Measurements from ENCODE around the gene NHEJ1.
"Not testable (repeated sequence)": the region's sequence is repeated elsewhere in the genome, so short reads cannot be mapped to it uniquely, and the experiment has no call there.

NHEJ1 gene

GRCh38 chr2:219206328-219207133 lies 45.9 kb upstream of the NHEJ1 start, which contains the start of gene ZFAND2B:
ZFAND2B (plus strand) TSS chr2:219206782; CDS start chr2:219206988, 206 bp downstream.
- no peaks in the 10 kb centered on the region for H3K27me3 ChIP-seq
- peak; percentile 97 for DNase-seq
- H3K9me3 ChIP-seq, result no peaks in the 10 kb centered on the region
- peaks cover 11% of the 10 kb centered on the region for H3K4me1 ChIP-seq
- TF ChIP-seq, protein P1, sequence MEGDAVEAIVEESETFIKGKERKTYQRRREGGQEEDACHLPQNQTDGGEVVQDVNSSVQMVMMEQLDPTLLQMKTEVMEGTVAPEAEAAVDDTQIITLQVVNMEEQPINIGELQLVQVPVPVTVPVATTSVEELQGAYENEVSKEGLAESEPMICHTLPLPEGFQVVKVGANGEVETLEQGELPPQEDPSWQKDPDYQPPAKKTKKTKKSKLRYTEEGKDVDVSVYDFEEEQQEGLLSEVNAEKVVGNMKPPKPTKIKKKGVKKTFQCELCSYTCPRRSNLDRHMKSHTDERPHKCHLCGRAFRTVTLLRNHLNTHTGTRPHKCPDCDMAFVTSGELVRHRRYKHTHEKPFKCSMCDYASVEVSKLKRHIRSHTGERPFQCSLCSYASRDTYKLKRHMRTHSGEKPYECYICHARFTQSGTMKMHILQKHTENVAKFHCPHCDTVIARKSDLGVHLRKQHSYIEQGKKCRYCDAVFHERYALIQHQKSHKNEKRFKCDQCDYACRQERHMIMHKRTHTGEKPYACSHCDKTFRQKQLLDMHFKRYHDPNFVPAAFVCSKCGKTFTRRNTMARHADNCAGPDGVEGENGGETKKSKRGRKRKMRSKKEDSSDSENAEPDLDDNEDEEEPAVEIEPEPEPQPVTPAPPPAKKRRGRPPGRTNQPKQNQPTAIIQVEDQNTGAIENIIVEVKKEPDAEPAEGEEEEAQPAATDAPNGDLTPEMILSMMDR (IDR thresholded peaks at IDR 0.05; ENCODE audit: low read depth, low read length), result 0 out of 2 replicates have a peak, but pooled peaks have one; percentile 13
- H3K4me3 ChIP-seq (ENCODE audit: low read depth, low read length), result peak within 1 kb of the TSS; percentile 71
- peaks cover 20% of the 10 kb centered on the region for H3K36me3 ChIP-seq

GRCh38 chr2:219205981-219206327 lies 45.3 kb upstream of the NHEJ1 start:
- TF ChIP-seq, protein P1 (IDR thresholded peaks at IDR 0.05; ENCODE audit: low read depth, low read length), result no peak
- DNase-seq, result no peak
- Histone ChIP-seq H3K9me3 (no peaks in the 10 kb centered on the region), H3K4me3 (ENCODE audit: low read depth, low read length) (peak overlapping the region; percentile 71), H3K27me3 (no peaks in the 10 kb centered on the region), H3K4me1 (peaks cover 11% of the 10 kb centered on the region), H3K36me3 (peaks cover 16% of the 10 kb centered on the region)

- no peak for DNase-seq
- Histone ChIP-seq H3K4me3 (ENCODE audit: low read depth, low read length) (no peak overlapping the region), H3K4me1 (peaks cover 11% of the 10 kb centered on the region), H3K9me3 (no peaks in the 10 kb centered on the region), H3K36me3 (peaks cover 8% of the 10 kb centered on the region), H3K27me3 (no peaks in the 10 kb centered on the region)
- TF ChIP-seq, protein P1 (IDR thresholded peaks at IDR 0.05; ENCODE audit: low read depth, low read length), result no peak
Observed at GRCh38 chr2:219205165-219205538, 44.5 kb upstream of the NHEJ1 start.

GRCh38 chr2:219204425-219205164 lies 44.0 kb upstream of the NHEJ1 start:
- H3K36me3 ChIP-seq, result peaks cover 3% of the 10 kb centered on the region; the same call in 1 of the 2 replicates
- no peaks in the 10 kb centered on the region for H3K9me3 ChIP-seq
- no peaks in the 10 kb centered on the region for H3K27me3 ChIP-seq
- DNase-seq, result no peak
- peaks cover 11% of the 10 kb centered on the region for H3K4me1 ChIP-seq
- TF ChIP-seq, protein P1 (IDR thresholded peaks at IDR 0.05; ENCODE audit: low read depth, low read length), result no peak
- no peak overlapping the region for H3K4me3 ChIP-seq (ENCODE audit: low read depth, low read length)

DNA sequence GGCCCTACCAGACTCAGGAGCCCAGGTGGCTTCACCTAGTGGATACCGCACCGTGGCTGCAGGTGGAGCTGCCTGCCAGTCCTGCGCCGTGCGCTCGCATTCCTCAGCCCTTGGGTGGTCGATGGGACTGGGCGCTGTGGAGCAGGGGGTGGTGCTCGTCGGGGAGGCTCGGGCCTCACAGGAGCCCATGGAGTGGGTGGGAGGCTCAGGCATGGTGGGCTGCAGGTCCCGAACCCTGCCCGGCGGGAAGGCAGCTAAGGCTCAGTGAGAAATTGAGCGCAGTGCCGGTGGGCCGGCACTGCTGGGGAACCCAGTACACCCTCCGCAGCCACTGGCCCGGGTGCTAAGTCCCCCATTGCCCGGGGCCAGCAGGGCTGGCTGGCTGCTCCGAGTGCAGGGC lies 40.7 kb upstream of the NHEJ1 start:
- not testable (repeated sequence) for H3K4me3 ChIP-seq (ENCODE audit: low read depth, low read length); H3K9me3 ChIP-seq; H3K36me3 ChIP-seq; H3K4me1 ChIP-seq; DNase-seq; H3K27me3 ChIP-seq

DNA sequence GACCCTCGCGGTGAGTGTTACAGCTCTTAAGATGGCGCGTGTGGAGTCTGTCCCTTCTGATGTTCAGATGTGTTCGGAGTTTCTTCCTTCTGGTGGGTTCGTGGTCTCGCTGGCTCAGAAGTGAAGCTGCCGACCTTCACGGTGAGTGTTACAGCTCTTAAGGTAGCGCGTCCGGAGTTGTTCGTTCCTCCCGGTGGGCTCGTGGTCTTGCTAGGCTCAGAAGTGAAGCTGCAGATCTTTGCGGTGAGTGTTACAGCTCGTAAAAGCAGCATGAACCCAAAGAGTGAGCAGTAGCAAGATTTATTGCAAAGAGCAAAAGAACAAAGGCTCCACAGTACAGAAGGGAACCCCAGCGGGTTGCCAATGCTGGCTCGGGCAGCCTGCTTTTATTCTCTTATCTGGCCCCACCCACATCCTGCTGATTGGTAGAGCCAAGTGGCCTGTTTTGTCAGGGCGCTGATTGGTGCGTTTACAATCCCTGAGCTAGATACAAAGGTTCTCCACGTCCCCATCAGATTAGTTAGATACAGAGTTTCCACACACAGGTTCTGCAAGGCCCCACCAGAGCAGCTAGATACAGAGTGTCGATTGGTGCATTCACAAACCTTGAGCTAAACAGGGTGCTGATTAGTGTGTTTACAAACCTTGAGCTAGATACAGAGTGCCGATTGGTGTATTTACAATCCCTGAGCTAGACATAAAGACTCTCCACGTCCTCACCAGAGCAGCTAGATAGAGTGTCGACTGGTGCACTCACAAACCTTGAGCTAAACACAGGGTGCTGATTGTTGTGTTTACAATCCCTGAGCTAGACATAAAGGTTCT lies 40.1 kb upstream of the NHEJ1 start:
- H3K36me3 ChIP-seq; H3K4me1 ChIP-seq; H3K4me3 ChIP-seq (ENCODE audit: low read depth, low read length); DNase-seq; H3K27me3 ChIP-seq; H3K9me3 ChIP-seq: not testable (repeated sequence)

Data from BE2C (cell line).